Measurements from ENCODE around the gene FRMD3.
"Not testable (repeated sequence)": the region's sequence is repeated elsewhere in the genome, so short reads cannot be mapped to it uniquely, and the experiment has no call there.

The FRMD3 gene

GRCh38 chr9:83521411-83521810, 16.8 kb downstream of the FRMD3 start:
- no peak for DNase-seq

DNA sequence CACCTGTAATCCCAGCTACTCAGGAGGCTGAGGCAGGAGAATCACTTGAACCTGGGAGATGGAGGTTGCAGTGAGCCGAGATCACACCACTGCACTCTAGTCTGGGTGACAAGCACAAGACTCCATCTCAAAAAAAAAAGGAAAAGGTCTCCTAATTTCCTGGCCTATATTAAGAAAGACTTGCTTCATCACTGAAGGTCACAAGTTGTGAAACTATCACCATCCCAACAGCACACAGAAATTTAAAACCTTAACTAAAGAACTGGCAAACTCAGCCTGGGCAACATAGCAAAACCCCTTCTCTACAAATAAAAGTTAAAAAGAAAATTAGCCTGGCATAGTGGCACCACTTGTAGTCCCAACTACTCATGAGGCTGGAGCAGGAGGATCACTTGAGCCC, 17.2 kb downstream of the FRMD3 start:
- DNase-seq: no peak

GRCh38 chr9:83520292-83520691, 17.9 kb downstream of the FRMD3 start:
- DNase-seq: no peak

DNA sequence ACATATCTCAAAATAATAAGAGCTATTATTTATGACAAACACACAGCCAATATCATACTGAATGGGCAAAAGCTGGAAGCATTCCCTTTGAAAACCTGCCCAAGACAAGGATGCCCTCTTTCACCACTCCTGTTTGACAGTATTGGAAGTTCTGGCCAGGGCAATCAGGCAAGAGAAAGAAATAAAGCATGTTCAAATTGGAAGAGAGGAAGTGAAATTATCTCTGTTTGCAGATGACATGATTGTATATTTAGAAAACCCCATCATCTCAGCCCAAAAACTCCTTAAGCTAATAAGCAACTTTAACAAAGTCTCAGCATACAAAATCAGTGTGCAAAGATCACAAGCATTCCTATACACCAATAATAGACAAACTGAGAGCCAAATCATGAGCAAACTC, 20.2 kb downstream of the FRMD3 start:
- DNase-seq: not testable (repeated sequence)

DNA sequence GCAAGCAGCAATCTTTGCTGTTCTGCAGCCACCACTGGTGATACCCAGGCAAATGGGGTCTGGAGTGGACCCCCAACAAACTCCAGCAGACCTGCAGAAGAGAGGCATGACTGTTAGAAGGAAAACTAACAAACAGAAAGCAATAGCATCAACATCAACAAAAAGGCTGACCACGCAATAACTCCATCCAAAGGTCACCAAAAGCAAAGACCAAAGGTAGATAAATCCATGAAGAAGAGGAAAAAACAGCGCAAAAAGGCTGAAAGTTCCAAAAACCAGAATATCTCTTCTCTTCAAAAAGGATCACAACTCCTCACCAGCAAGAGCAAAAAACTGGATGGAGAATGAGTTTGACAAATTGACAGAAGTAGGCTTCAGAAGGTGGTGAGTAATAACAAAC, 23.4 kb downstream of the FRMD3 start:
- DNase-seq: no peak

DNA sequence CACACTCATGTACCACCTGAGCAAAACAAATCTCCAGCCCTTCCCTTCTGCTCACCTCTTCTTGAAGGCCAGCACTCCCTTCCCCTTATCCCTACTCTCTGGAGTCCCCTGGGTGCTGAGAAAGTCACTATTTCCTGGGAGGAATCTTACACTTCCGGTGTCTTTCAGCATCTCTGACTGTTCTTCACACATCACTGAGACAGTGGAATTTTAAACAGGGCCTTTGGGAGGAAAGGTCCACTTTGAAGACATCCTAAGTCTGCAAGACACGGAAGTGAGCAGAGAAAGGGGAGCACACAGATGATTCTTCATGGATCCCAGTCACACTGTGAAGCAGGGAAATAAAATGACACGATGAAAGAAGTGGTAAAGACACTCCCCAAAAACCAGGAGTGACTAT, 25.6 kb downstream of the FRMD3 start:
- no peak for DNase-seq

DNA sequence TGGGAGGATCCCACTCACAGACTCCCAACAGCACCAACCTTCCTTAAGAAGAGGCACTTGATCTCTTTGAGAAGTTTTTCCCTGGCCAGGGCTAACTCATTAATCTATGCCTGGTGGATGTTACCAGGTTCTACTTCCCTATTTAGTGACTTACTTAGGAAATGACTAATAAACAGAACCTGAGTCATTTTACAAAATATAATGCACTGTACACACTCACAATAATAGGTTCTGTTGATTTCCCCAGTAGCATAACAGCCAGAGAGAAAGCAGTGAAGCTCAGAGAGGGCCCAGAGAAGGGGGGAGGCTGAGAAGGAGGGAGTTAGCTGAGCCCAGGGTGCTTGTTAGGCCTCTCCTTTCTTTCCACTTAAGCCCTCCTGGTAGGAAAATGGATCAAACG, 27.1 kb downstream of the FRMD3 start:
- no peak for DNase-seq

DNA sequence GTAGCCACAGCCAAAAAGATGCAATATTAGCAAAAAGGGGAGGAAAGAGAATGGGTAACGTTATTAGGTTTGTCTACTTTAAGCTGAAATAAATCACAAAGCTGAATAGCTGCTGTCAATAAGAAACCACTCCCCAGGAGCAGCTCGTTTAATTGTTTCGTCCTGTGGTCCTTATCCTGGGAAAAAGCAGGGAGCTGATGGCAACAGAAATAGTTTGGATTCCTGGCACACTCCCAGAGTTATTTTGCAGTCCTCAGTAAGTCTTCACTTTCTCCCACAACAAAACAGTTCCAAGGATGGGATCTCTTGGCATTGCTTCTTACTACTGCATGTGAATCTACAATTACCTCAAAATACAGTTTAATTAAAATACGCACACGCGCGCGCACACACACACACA, 28.8 kb downstream of the FRMD3 start:
- DNase-seq: no peak

GRCh38 chr9:83508067-83508466, 30.1 kb downstream of the FRMD3 start:
- no peak for DNase-seq

- DNase-seq: no peak
These were observed 32.9 kb downstream of the FRMD3 start for GRCh38 chr9:83505282-83505681.

- no peak for DNase-seq
These were observed 34.3 kb downstream of the FRMD3 start for GRCh38 chr9:83503866-83504265.

DNA sequence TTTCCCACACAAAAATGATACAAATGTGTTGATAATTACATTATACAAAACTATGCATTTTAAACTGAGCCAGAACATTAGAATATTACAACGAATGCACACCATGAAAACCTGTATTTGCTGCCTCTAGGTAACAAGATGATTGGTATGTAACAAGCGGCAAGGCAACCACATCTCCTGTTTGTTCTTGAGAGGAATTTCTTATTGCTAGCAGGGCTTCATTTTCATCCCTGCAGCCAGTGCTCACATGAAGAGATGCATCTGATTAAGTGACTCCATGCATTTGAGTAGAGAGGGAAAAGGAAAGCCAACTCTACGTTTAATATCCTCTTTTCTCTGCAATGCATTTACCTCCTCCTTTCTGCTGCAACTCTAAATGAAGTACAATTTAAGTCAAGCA, 36.6 kb downstream of the FRMD3 start:
- DNase-seq: no peak

- DNase-seq: no peak
These were observed 40.8 kb downstream of the FRMD3 start for GRCh38 chr9:83497441-83497840.

DNA sequence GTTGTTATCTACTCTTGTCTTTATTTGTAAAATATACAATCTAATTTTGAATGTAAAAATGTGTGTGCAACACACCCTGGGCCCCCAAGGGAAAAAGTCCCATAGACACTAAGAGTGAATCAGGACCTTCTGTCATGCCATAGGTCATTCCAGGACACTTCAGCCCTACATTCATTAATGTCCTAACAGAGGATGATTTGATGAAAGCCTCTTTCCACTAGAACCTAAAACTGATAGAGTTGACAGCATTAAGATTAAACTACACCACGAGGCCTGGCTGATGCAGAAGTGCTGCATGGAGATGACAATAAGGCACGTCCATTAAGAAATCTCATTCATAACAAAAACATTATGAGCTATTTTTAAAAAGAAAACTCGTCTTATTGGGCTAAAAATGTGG, 46.2 kb downstream of the FRMD3 start:
- DNase-seq: no peak

GRCh38 chr9:83491413-83491812, 46.8 kb downstream of the FRMD3 start:
- no peak for DNase-seq

DNA sequence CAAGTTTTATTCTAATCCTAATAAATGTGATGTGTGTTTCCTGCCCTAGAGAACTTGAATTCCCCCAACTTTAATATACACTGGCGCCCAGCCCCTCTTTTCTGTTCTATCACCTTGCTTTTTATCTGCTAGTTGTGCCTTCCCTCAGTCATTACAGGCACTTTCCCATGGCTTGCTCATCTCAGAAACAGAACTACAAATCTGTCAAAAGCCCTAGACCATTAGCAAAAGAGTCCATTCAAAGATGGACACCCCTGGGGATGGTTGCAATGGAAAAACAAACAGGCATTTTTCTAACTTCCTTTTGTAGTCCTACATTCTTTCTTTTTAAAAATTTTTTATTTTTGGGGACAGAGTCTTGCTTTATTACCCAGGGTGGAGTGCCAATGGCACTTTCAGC, 48.2 kb downstream of the FRMD3 start:
- DNase-seq: no peak

GRCh38 chr9:83484990-83485389, 53.2 kb downstream of the FRMD3 start:
- DNase-seq: peak; percentile 48

- no peak for DNase-seq
These were observed 55.0 kb downstream of the FRMD3 start for GRCh38 chr9:83483223-83483622.

GRCh38 chr9:83479765-83480164, 58.4 kb downstream of the FRMD3 start:
- no peak for DNase-seq

GRCh38 chr9:83477571-83477970, 60.6 kb downstream of the FRMD3 start:
- DNase-seq: no peak

- DNase-seq: no peak
These were observed 61.1 kb downstream of the FRMD3 start for GRCh38 chr9:83477120-83477519.

- DNase-seq: no peak
These were observed 61.7 kb downstream of the FRMD3 start for GRCh38 chr9:83476513-83476912.

GRCh38 chr9:83475741-83476140, 62.5 kb downstream of the FRMD3 start:
- no peak for DNase-seq

- no peak for DNase-seq
These were observed 63.6 kb downstream of the FRMD3 start for GRCh38 chr9:83474631-83475030.

GRCh38 chr9:83473488-83473971, 64.7 kb downstream of the FRMD3 start:
- DNase-seq: no peak

DNA sequence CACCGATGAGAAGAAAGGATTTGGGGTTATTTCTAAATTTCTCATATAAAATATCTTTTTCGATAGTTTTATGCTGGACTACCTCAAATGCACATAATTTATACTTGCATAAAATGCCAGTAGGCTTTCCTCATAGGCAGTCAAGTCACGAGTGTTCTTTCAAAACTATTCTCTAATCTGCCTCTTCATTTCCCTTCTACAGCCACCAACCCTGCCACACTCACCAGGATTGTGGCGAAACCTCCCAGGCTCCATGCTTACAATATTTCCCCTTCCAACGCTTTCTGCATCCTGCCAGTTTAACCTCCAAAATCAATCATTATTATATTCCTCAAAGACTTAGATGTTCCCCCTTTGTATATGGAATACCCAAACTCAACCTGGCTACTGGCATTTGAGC, 65.4 kb downstream of the FRMD3 start:
- DNase-seq: no peak
